ENCODE data around the gene SPATA3. TPM values are rescaled to one million over a fixed set of nuclear protein-coding genes. Genes with fewer than 3 reads are reported as not detected.

SPATA3 gene
- total and polyA plus RNA-seq, 2 of the 13 experiments (the other 11 are each of a cell fraction or from before 2014, with no cell fraction given), result not detected

- TF ChIP-seq ZNF275 (CRISPR knock-in tag; IDR thresholded peaks at IDR 0.05; ENCODE audit: borderline replicate concordance) (peak; percentile 98; the same call in 1 of the 2 replicates), ZNF274 (CRISPR knock-in tag; IDR thresholded peaks at IDR 0.05) (peak; percentile 90), THAP11 (CRISPR knock-in tag; IDR thresholded peaks at IDR 0.05) (peak; percentile 87), POLR2AphosphoS2 (IDR thresholded peaks at IDR 0.05; ENCODE audit: low read depth, low read length) (peak; percentile 72; the same call in 1 of the 2 replicates), SNAPC4 (CRISPR knock-in tag; IDR thresholded peaks at IDR 0.05) (peak; percentile 86), ZKSCAN8 (CRISPR knock-in tag; IDR thresholded peaks at IDR 0.05; ENCODE audit: borderline replicate concordance) (peak; percentile 97), ZNF883 (CRISPR knock-in tag; IDR thresholded peaks at IDR 0.05; ENCODE audit: not compliant biosample characterization) (no peak), HIVEP1 (CRISPR knock-in tag; IDR thresholded peaks at IDR 0.05) (peak; percentile 83), TCF12 (IDR thresholded peaks at IDR 0.05) (no peak), TCF12 (CRISPR knock-in tag; IDR thresholded peaks at IDR 0.05) (peak; percentile 99), GLI4 (CRISPR knock-in tag; IDR thresholded peaks at IDR 0.05; ENCODE audit: borderline replicate concordance) (no peak; the same call in 1 of the 2 replicates), LCORL (IDR thresholded peaks at IDR 0.05) (peak; percentile 99), LCORL (CRISPR knock-in tag; IDR thresholded peaks at IDR 0.05) (peak; percentile 100), PRMT3 (CRISPR knock-in tag; IDR thresholded peaks at IDR 0.05; ENCODE audit: borderline replicate concordance, low read depth) (peak; percentile 95), POLR2A (IDR thresholded peaks at IDR 0.05; ENCODE audit: insufficient read depth in 1 of 2, low read depth in 2 of 2, low read length in 2 of 2) (peak in 1 of 2 experiments; percentile 99; a peak in 2 of 4 replicates), BHLHE40 (IDR thresholded peaks at IDR 0.05; ENCODE audit: low read length) (no peak; the same call in 1 of the 2 replicates), ZNF780A (CRISPR knock-in tag; IDR thresholded peaks at IDR 0.05) (peak; percentile 63; the same call in 1 of the 2 replicates), RELA (CRISPR knock-in tag; IDR thresholded peaks at IDR 0.05) (peak; percentile 92; the same call in 1 of the 2 replicates), ZEB1 (IDR thresholded peaks at IDR 0.05; ENCODE audit: insufficient replicate concordance, low read depth) (no peak), CSRNP2 (CRISPR knock-in tag; conservative IDR thresholded peaks at IDR 0.05; ENCODE audit: low read depth) (no peak; the same call in 1 of the 2 replicates), ZNF720 (CRISPR knock-in tag; IDR thresholded peaks at IDR 0.05) (no peak), NFRKB (IDR thresholded peaks at IDR 0.05) (no peak; the same call in 1 of the 2 replicates)
These were observed 54.3 kb downstream of the SPATA3 start (continued) for GRCh38 chr2:231050018-231050901.
